Activated T-helper 17 cell treated with anti-CD3 and anti-CD28 coated beads, Interleukin-2, amount 50 U/mL, for 72 hours (primary cell): ENCODE results near the gene USO1. TPM values are rescaled to one million over a fixed set of nuclear protein-coding genes. Genes with fewer than 3 reads are reported as not detected.
"Not testable (repeated sequence)": the region's sequence is repeated elsewhere in the genome, so short reads cannot be mapped to it uniquely, and the experiment has no call there.

Source experiments
- ATAC-seq: fragments of 150-1000 bp; cut with Tn5 transposase; replicated peaks from 2 replicates; pipeline ENCODE4 v1.10.0; 2021; ENCODE audit warnings: mild to moderate bottlenecking, moderate library complexity
- H3K27ac Mint-ChIP-seq: one replicate; pipeline ENCODE4 v1.8.0; 2022; ENCODE audit warnings: mixed read lengths
- H3K27me3 Mint-ChIP-seq: one replicate; pipeline ENCODE4 v1.8.0; 2022; ENCODE audit warnings: mixed read lengths
- H3K36me3 Mint-ChIP-seq: one replicate; pipeline ENCODE4 v1.8.0; 2022; ENCODE audit warnings: low read depth, mild to moderate bottlenecking, mixed read lengths
- H3K4me1 Mint-ChIP-seq: one replicate; pipeline ENCODE4 v1.8.0; 2022; ENCODE audit warnings: mixed read lengths
- H3K4me3 Mint-ChIP-seq: one replicate; pipeline ENCODE4 v1.8.0; 2022; ENCODE audit warnings: mild to moderate bottlenecking, mixed read lengths
- H3K9me3 Mint-ChIP-seq: one replicate; pipeline ENCODE4 v1.8.0; 2022; ENCODE audit warnings: mixed read lengths
- total RNA-seq, 2 donors: library from RNA; stranded (reverse); gene quantifications; one replicate each; pipeline ENCODE4 v1.2.3, GENCODE V29; 2022

Gene USO1
- total RNA-seq, 2 donors from 2014 or later, result 55.8 to 66.0 TPM

- H3K36me3 Mint-ChIP-seq, result peaks cover 37% of the 10 kb centered on the region
- peak; percentile 17 for ATAC-seq
- peak overlapping the region; percentile 100 for H3K27ac Mint-ChIP-seq
- H3K9me3 Mint-ChIP-seq, result no peaks in the 10 kb centered on the region
- H3K27me3 Mint-ChIP-seq, result no peaks in the 10 kb centered on the region
- peaks cover 36% of the 10 kb centered on the region for H3K4me1 Mint-ChIP-seq
- H3K4me3 Mint-ChIP-seq, result peak overlapping the region; percentile 100
Observed at GRCh38 chr4:75723163-75724065, 963 bp upstream of the USO1 start.

GRCh38 chr4:75724867-75725724 lies 719 bp downstream of the USO1 start:
- H3K4me3 Mint-ChIP-seq, result peak overlapping the region; percentile 100
- H3K27ac Mint-ChIP-seq, result peak overlapping the region; percentile 100
- peaks cover 36% of the 10 kb centered on the region for H3K4me1 Mint-ChIP-seq
- peak; percentile 59 for ATAC-seq
- no peaks in the 10 kb centered on the region for H3K27me3 Mint-ChIP-seq
- peaks cover 45% of the 10 kb centered on the region for H3K36me3 Mint-ChIP-seq
- H3K9me3 Mint-ChIP-seq, result no peaks in the 10 kb centered on the region

GRCh38 chr4:75725942-75726538 lies 1.7 kb downstream of the USO1 start:
- H3K36me3 Mint-ChIP-seq, result peaks cover 45% of the 10 kb centered on the region
- H3K4me3 Mint-ChIP-seq, result peak overlapping the region; percentile 100
- H3K27ac Mint-ChIP-seq, result peak overlapping the region; percentile 100
- H3K9me3 Mint-ChIP-seq, H3K27me3 Mint-ChIP-seq, ATAC-seq: not testable (repeated sequence)
- peaks cover 36% of the 10 kb centered on the region for H3K4me1 Mint-ChIP-seq

- Mint-ChIP-seq H3K27ac (peak overlapping the region; percentile 54), H3K9me3 (no peaks in the 10 kb centered on the region), H3K4me1 (peaks cover 36% of the 10 kb centered on the region), H3K27me3 (no peaks in the 10 kb centered on the region), H3K4me3 (peak overlapping the region; percentile 100), H3K36me3 (peaks cover 45% of the 10 kb centered on the region)
- ATAC-seq, result no peak
Observed at GRCh38 chr4:75726577-75726976, 2.2 kb downstream of the USO1 start.

- Mint-ChIP-seq H3K4me3 (peak overlapping the region; percentile 100), H3K36me3 (peaks cover 45% of the 10 kb centered on the region), H3K9me3 (no peaks in the 10 kb centered on the region), H3K27ac (peak overlapping the region; percentile 54), H3K4me1 (peaks cover 32% of the 10 kb centered on the region), H3K27me3 (no peaks in the 10 kb centered on the region)
- ATAC-seq, result no peak
Observed at GRCh38 chr4:75727073-75727472, 2.7 kb downstream of the USO1 start.

GRCh38 chr4:75729836-75730235 lies 5.5 kb downstream of the USO1 start:
- Mint-ChIP-seq H3K4me3 (no peak overlapping the region), H3K9me3 (no peaks in the 10 kb centered on the region), H3K4me1 (peaks cover 28% of the 10 kb centered on the region), H3K36me3 (peaks cover 50% of the 10 kb centered on the region), H3K27me3 (no peaks in the 10 kb centered on the region), H3K27ac (no peak overlapping the region)
- ATAC-seq, result no peak

- H3K36me3 Mint-ChIP-seq, result peaks cover 38% of the 10 kb centered on the region
- no peaks in the 10 kb centered on the region for H3K27me3 Mint-ChIP-seq
- ATAC-seq, result no peak
- no peak overlapping the region for H3K4me3 Mint-ChIP-seq
- no peak overlapping the region for H3K27ac Mint-ChIP-seq
- peaks cover 20% of the 10 kb centered on the region for H3K4me1 Mint-ChIP-seq
- no peaks in the 10 kb centered on the region for H3K9me3 Mint-ChIP-seq
Observed at GRCh38 chr4:75733369-75733768, 9.0 kb downstream of the USO1 start.

- H3K4me3 Mint-ChIP-seq, result no peak overlapping the region
- no peaks in the 10 kb centered on the region for H3K27me3 Mint-ChIP-seq
- H3K9me3 Mint-ChIP-seq, result no peaks in the 10 kb centered on the region
- H3K4me1 Mint-ChIP-seq, result peaks cover 20% of the 10 kb centered on the region
- peaks cover 36% of the 10 kb centered on the region for H3K36me3 Mint-ChIP-seq
- no peak overlapping the region for H3K27ac Mint-ChIP-seq
- ATAC-seq, result no peak
Observed at GRCh38 chr4:75735525-75735924, 11.1 kb downstream of the USO1 start.

GRCh38 chr4:75736862-75737261 lies 12.5 kb downstream of the USO1 start:
- Mint-ChIP-seq H3K36me3 (peaks cover 36% of the 10 kb centered on the region), H3K4me1 (peaks cover 20% of the 10 kb centered on the region), H3K27me3 (no peaks in the 10 kb centered on the region), H3K4me3 (no peak overlapping the region), H3K9me3 (no peaks in the 10 kb centered on the region), H3K27ac (no peak overlapping the region)
- no peak for ATAC-seq

GRCh38 chr4:75737398-75737797 lies 13.0 kb downstream of the USO1 start:
- peaks cover 20% of the 10 kb centered on the region for H3K4me1 Mint-ChIP-seq
- H3K9me3 Mint-ChIP-seq, result no peaks in the 10 kb centered on the region
- no peaks in the 10 kb centered on the region for H3K27me3 Mint-ChIP-seq
- H3K27ac Mint-ChIP-seq, result no peak overlapping the region
- H3K4me3 Mint-ChIP-seq, result no peak overlapping the region
- H3K36me3 Mint-ChIP-seq, result peaks cover 36% of the 10 kb centered on the region
- ATAC-seq, result no peak

GRCh38 chr4:75741027-75741426 lies 16.6 kb downstream of the USO1 start:
- H3K4me1 Mint-ChIP-seq, result no peaks in the 10 kb centered on the region
- no peak for ATAC-seq
- no peaks in the 10 kb centered on the region for H3K27me3 Mint-ChIP-seq
- H3K36me3 Mint-ChIP-seq, result peaks cover 24% of the 10 kb centered on the region
- H3K27ac Mint-ChIP-seq, result no peak overlapping the region
- no peaks in the 10 kb centered on the region for H3K9me3 Mint-ChIP-seq
- no peak overlapping the region for H3K4me3 Mint-ChIP-seq

- no peaks in the 10 kb centered on the region for H3K9me3 Mint-ChIP-seq
- no peak overlapping the region for H3K4me3 Mint-ChIP-seq
- H3K36me3 Mint-ChIP-seq, result peaks cover 13% of the 10 kb centered on the region
- no peak overlapping the region for H3K27ac Mint-ChIP-seq
- no peaks in the 10 kb centered on the region for H3K27me3 Mint-ChIP-seq
- no peak for ATAC-seq
- no peaks in the 10 kb centered on the region for H3K4me1 Mint-ChIP-seq
Observed at GRCh38 chr4:75742451-75742850, 18.1 kb downstream of the USO1 start.

GRCh38 chr4:75745161-75745560 lies 20.8 kb downstream of the USO1 start:
- no peak overlapping the region for H3K4me3 Mint-ChIP-seq
- H3K27ac Mint-ChIP-seq, result no peak overlapping the region
- H3K4me1 Mint-ChIP-seq, result no peaks in the 10 kb centered on the region
- ATAC-seq, result no peak
- H3K9me3 Mint-ChIP-seq, result no peaks in the 10 kb centered on the region
- H3K27me3 Mint-ChIP-seq, result no peaks in the 10 kb centered on the region
- peaks cover 12% of the 10 kb centered on the region for H3K36me3 Mint-ChIP-seq

GRCh38 chr4:75745721-75746199 lies 21.4 kb downstream of the USO1 start:
- H3K27me3 Mint-ChIP-seq, result no peaks in the 10 kb centered on the region
- H3K4me1 Mint-ChIP-seq, result no peaks in the 10 kb centered on the region
- H3K9me3 Mint-ChIP-seq, result no peaks in the 10 kb centered on the region
- no peak overlapping the region for H3K27ac Mint-ChIP-seq
- ATAC-seq, result no peak
- H3K4me3 Mint-ChIP-seq, result no peak overlapping the region
- peaks cover 12% of the 10 kb centered on the region for H3K36me3 Mint-ChIP-seq
